NK-92 treated with Interleukin-12 subunit alpha and Interleukin-12 subunit beta, amount 100 ng/mL, for 24 hours (cell line): ENCODE data around the gene QRFPR.
"Not testable (repeated sequence)": the region's sequence is repeated elsewhere in the genome, so short reads cannot be mapped to it uniquely, and the experiment has no call there.

Source experiments
- DNase-seq: peaks from one replicate; lab custom pipeline; 2025; lab: John Stamatoyannopoulos, UW

QRFPR gene

GRCh38 chr4:121380776-121381462 lies at the start of gene QRFPR:
QRFPR (minus strand) TSS chr4:121381018; CDS start chr4:121380647, 371 bp downstream.
- DNase-seq = no peak

- DNase-seq = no peak
Observed at GRCh38 chr4:121428721-121429120, 47.9 kb upstream of the QRFPR start.

GRCh38 chr4:121421594-121421993 lies 40.8 kb upstream of the QRFPR start:
- DNase-seq = no peak

- no peak for DNase-seq
Observed at GRCh38 chr4:121411151-121411744, 30.4 kb upstream of the QRFPR start.

- not testable (repeated sequence) for DNase-seq
Observed at GRCh38 chr4:121408567-121408966, 27.7 kb upstream of the QRFPR start.

GRCh38 chr4:121400632-121401031 lies 19.8 kb upstream of the QRFPR start:
- DNase-seq = no peak

GRCh38 chr4:121397941-121398601 lies 17.3 kb upstream of the QRFPR start:
- no peak for DNase-seq

- no peak for DNase-seq
Observed at GRCh38 chr4:121397434-121397833, 16.6 kb upstream of the QRFPR start.

- DNase-seq = no peak
Observed at GRCh38 chr4:121392426-121393086, 11.7 kb upstream of the QRFPR start.

- DNase-seq = no peak
Observed at GRCh38 chr4:121390335-121390734, 9.5 kb upstream of the QRFPR start.

GRCh38 chr4:121379276-121379675 lies 1.5 kb downstream of the QRFPR start:
- DNase-seq = no peak

- DNase-seq = no peak
Observed at GRCh38 chr4:121377076-121377475, 3.7 kb downstream of the QRFPR start.

- DNase-seq = no peak
Observed at GRCh38 chr4:121376556-121376955, 4.3 kb downstream of the QRFPR start.

- no peak for DNase-seq
Observed at GRCh38 chr4:121376097-121376496, 4.7 kb downstream of the QRFPR start.

- no peak for DNase-seq
Observed at GRCh38 chr4:121375262-121375661, 5.6 kb downstream of the QRFPR start.

- DNase-seq = no peak
Observed at GRCh38 chr4:121373841-121374240, 7.0 kb downstream of the QRFPR start.

- DNase-seq = no peak
Observed at GRCh38 chr4:121370729-121371325, 10.0 kb downstream of the QRFPR start.

GRCh38 chr4:121360495-121360894 lies 20.3 kb downstream of the QRFPR start:
- DNase-seq = no peak

GRCh38 chr4:121358473-121358872 lies 22.3 kb downstream of the QRFPR start:
- DNase-seq = no peak

- no peak for DNase-seq
Observed at GRCh38 chr4:121353213-121353612, 27.6 kb downstream of the QRFPR start.

- no peak for DNase-seq
Observed at GRCh38 chr4:121344098-121344497, 36.7 kb downstream of the QRFPR start.

- DNase-seq = no peak
Observed at GRCh38 chr4:121340247-121340646, 40.6 kb downstream of the QRFPR start.
